Inferior parietal cortex (tissue), 1 donor: ENCODE results near the gene IL11RA.
A peak's percentile ranks its signal among the peaks of the same experiment; 100 is the strongest.

ENCODE experiments used
- DNase-seq: peaks from one replicate; pipeline ENCODE4 v3.0.0-alpha.2; 2016; ENCODE audit errors: extremely low spot score

The IL11RA gene

DNA sequence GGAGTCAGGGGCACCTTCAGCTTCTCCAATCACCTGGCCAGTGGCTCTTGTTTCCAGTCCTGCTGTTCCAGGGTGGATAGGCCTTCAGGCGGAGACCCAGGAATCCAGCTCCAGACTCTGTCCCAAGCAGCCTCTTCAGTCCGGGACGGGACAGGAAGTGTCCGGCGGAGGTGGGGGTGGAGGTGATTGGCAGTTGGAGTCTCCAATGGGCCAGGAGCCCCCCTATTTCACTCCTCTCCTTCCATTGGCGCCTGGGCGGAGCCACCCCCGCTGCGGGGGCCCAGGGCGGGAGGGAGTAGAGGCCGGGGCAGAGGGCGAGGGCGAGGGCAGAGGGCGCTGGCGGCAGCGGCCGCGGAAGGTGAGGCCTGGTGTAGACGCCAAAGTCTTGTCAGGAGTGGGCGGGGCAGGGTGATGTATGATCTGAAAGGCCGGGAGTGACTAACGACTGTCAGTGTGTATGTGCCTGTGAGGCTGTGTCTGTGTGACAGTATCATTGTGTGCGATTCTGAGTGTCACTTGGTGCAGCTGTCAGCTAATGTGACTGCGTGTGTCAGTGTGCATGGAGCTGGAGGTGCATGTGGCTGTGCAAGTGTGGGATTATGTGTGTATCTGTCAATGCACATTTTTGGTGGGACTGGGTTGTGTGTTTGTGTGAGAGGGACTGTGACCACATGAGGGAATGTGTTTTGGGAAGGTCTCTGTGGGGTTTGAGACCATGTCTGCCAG is at the start of gene IL11RA:
IL11RA (plus strand) TSS at position 310 of the 726 bp plus-strand sequence. CDS start 3,033 bp downstream, outside the sequence.
- peak; percentile 77 for DNase-seq

DNA sequence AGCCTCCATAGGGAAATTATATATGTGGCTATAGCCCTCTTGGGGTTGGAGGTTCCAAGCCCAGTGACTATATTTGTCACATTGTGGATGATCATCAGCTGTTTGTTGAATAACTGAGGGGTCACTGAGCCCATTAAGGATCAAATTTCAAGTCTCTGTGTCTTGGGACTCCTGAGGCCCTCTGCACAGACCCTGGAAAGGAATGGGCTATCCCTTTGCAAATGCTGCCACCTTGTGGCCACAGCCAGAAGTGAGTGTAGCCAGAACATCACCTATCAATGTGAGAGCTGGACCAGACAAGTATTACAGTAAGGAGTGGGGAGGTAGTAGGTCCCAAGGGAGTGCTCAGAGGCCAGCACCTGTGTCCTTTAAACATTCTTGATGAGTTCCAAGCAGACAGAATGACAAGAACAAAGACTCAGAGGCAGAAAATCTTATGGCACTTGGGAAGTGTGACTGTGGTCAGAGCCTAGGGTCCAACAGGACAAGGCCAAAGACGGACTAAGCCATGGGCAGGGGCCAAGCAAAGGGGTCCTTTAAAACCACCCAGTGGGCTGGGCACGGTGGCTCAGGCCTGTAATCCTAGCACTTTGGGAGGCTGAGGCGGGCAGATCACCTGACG is 48.3 kb upstream of the IL11RA start:
- DNase-seq = peak; percentile 95

DNA sequence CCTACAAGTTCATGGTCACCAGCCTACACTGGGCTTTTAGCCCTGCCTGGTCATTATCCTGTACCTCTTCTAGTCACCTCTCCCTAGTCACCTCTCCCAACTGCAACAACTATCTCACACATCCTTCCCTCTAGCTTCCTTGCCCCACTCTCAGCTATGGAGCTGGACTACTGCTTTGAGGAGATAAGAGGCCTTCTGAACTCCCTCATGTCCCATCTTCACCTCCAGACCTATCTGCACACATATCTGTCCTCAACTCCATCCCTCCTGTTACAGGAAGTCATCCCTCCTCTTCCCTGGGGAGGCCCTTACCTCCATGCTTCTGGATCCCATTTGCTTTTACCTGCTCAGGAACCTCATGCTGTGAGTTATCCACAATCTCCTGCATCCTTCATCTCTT is 45.8 kb upstream of the IL11RA start:
- DNase-seq = no peak

DNA sequence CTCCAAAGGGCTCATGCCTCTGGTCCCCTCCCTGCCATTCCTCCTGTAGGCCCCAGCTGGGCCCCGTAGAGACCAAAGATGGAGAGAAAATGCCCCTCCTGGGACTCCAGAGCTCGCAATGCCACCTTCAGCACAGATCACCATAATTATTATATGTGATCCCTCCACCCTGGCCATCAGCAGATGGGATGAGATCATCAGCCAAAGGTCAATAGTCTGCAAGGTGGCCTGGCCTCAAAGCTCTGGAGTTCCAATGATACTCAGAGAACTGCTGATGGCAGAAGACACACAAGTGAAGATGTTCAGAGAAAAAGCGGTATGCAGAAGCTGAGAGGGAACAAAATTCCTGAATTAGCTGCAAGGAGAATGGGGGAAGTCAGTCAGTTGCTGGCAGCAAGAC is 45.1 kb upstream of the IL11RA start:
- DNase-seq = no peak

DNA sequence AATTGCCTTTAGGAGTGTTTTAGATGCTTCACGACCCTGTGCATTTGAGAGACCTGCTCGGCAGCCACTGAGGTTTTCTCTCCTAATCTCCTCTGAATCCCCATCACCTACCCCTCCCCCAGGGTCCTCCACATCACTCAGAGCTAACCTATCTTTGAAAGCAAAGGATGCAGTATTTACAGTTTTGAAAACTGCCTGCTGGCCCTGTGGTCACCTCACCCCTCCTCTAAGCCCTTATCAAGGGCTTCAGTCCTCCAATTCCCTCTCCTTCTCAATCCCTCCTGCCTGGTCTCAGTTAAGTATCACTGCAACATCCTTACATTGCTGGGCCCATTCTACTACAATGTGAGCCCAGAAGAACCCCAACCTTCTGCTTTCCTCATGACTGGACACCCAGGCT is 44.7 kb upstream of the IL11RA start:
- no peak for DNase-seq

DNA sequence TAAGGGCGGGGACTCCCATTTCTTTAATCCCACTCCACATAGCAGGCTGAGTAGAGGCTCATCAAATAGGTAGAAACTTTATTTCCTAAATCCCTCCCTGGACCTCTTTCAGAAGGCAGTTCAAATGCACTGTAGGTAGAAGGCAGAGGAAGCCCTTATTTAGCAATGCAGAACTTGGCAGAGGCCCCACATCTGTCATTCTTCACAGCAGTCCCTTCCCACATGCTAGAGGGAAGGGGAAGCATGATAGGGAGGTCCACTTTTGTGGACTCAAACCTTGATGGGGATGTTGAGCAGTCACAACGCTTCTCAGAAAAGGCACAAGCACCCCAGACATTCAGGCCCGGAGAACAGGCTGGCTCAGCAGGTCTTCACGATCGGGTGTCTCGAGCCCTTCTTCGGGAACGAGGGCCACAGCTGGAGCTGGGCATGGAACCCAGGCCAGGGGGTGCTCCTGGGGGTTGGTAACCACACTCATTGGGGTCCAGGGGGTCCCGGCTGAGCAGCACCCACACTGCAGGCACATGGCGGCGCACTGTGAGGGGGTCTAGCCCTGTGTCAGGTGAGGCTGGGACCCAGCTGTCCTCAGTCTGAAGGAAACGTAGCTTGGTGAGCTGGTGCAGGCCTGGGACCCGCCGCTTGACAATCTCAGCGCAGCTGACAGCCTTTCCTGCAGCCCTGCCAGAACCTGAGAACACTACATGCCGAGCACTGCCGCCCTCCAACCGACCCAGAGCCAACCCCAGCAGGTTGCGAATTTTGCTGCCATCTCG is 41.4 kb upstream of the IL11RA start:
- no peak for DNase-seq

DNA sequence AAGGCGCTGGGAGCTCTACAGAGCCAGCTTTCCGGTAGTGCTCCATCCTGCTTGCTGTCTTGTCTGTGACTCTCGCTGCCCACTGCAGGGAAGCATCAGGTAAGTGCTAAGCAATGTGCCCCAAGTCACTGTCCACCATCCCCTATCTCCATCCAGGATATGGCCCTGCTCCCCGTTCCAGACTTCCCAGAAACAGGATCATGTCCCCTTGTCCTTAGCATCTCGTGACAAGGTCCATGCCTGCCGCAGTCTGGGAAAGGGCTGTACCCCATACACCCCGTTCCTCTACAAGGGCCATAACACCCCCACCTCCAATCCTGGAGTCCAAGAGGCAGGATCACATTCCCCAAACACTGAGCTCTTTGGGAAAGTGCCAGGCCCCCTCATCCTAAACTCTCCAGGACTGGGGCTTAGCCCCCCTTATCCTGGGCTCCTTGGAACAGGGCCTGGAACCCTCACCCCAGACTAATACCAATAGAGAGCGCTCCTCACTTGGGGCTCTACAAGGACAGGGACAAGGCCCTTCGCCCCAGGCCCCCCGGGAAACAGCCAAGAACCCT is 40.7 kb upstream of the IL11RA start:
- DNase-seq = no peak

DNA sequence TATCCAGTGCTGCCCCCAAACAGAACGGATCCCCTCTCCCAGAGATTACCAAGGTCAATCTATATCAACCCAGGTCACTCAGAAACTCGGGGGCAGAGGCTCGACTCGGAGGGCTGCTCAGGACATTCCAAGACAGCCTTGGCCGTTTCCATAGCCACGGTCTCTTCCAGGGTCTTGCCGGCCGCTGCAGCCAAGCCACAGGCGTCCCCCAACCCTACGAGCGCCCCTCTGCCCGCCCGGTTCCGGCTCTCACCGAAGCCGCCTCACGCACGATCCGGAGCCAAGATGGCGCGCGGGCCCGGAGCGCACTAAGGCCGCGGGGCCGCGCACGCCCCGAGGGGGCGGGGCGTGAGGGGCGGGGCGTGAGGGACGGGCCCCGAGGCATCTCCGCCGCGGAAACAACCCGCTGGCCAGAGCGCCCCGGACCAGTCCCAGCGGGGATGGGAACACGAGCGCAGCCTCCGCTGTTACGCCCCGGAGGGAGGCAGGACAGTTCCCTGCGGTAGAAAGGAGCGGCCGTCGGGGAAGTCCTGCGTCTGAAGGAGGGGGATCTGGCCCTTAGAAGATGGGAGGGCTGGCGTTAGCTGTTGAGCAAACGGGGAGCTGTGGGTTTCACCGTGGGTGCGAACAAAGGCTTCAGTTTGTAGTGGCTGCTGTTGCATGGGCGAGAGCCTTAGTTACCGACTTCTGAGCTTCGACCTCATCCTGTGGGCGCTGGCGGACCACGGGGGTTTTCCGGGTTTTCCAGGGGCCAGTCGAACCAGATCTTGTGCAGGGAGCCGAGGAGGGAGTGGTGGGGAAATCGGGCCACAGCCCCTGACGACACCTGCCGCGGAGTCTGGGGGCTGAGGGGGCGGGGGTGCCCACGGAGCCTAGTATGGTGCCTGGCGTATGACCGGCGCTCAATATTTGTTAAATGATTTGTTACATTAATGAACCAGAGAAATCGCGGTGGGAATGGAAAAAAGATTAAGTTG is 39.9 kb upstream of the IL11RA start, which contains the start of gene RPP25L:
RPP25L (minus strand) TSS at position 287 of the 977 bp plus-strand sequence. CDS start 801 bp downstream, outside the sequence.
- peak; percentile 86 for DNase-seq

DNA sequence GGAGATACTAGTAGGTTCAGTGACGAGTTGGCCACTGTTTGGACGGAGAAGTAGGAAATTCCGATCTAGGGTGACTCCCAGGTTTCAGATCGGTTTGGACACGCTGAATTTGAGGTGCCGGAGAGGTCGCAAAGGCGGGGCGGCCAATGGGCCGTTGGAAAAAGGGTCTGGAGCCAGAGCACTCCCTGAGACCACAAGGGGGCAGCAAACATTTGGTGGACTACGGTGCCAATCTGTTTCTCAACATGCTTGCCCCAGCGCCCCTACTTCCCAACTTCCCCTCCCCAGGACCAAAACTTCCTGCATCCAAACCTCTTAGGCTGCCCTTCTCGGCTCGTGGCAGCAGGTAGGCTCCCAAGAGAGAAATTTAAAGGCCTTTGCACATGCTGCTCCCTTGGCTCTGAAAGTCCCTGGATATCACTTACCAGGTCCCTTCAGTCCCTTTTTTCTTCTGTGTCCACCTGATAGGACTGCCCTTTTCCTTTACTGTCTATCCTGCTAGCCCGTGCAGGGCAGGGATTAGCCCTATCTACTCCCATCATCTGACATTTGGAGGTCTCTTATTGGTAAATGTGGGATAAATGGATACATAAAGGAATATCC is 39.1 kb upstream of the IL11RA start:
- DNase-seq = peak; percentile 89

DNA sequence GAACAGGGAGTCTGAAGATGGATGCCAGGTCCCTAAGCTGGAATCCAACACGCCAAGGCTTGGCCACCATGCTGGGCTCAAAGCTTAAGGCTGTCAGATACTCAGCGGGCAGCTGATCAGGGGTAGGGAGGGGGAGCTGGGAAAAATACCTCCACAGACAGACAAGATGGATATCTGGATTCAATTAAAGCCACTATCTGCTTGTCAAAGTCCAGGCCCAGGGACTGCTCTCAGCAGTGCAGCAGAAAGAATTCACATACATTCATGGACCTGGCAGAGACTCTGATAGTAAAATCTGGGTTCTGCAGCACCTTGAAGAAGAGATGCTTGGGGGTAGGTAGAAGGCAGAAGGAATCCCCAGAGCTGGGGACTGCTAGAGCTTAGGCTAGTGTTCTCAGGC is 36.9 kb upstream of the IL11RA start:
- DNase-seq = no peak

DNA sequence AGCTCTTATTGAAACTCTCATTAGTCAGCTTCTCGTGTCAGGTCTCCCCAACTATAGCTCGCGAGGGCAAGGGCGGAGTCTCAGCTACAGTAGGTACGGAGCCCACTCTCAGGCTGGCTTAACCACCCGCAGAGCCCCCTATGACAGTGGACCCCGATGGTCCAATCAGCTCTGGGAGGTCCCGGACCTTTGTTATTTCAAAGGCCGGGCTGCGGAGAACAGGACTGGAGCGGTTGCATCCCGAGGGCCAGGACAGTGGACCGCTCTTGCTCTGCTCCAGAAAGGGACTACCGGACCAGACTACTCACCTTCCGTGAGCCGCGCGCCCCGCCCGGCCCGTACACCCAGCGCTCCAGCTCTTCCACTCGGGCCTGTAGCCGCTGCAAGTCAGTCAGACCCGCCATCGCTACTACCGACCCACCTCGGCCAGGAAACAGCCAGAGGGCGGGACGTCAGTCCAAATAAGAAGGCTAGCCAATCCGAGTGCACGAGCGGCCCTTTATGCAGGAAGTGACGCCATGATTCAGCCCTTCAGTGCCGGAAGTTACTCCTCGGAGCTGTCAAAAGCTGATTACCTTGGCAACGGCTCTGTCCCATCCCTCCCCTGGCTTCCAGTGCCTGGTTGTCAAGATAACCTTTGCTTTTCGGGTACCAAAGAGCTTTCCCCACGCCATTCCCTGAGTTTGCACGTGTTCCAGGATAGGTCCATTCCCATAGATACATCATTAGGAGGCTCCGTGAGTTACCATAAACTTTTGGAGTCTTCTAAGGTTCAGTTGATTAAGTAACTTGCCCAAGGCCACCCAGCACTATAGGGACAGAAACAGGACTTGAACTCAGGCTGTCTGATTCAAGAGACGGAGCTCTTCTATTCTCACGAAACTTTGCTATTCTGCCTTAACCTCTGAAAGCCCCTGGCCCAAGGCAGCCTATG is 31.7 kb upstream of the IL11RA start, which contains the start of gene DCTN3:
DCTN3 (minus strand) TSS at position 435 of the 934 bp plus-strand sequence; CDS start at position 404, 31 bp downstream.
- peak; percentile 97 for DNase-seq

DNA sequence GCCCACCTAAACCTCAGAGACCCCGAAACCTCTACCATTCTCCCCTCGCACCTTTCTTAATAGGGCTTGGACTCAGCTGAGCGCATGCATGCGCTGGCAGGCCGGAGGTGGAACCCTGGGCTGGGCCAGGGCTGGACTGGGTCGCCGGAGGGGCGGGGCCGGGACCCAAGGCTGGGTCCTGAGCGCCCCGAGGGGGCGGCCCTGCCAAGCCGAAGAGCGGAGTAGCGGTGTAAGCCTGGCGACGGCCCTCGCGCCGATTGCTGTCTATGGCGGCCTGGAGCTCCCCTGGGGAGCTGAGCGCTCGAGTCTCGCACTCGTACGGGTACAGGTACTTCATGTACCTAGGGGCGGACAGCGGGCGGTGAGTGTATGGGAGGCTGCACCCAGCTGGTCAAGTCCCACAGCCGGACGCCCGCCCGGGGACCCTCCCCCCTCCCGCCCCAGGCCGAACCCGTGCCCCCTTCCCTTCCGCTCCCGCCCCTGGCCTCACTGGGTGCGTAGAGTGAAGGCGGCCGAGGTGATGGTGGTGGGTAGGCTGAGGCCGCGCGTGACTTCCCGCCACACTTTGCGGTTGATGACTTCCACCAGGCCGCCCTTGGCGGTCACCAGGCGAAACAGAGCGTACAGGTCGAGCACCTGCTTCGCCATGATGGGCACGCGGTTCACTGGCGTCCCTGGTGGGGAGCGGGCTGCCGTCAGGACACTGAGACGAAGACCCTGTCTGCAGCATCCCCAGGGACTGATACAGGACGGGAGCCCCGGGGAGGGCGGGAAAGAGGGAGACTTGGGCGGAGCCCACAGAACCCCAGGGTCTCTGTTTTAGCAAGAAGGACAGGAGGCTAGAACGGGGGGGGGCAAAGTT is 28.4 kb upstream of the IL11RA start:
- DNase-seq = no peak

DNA sequence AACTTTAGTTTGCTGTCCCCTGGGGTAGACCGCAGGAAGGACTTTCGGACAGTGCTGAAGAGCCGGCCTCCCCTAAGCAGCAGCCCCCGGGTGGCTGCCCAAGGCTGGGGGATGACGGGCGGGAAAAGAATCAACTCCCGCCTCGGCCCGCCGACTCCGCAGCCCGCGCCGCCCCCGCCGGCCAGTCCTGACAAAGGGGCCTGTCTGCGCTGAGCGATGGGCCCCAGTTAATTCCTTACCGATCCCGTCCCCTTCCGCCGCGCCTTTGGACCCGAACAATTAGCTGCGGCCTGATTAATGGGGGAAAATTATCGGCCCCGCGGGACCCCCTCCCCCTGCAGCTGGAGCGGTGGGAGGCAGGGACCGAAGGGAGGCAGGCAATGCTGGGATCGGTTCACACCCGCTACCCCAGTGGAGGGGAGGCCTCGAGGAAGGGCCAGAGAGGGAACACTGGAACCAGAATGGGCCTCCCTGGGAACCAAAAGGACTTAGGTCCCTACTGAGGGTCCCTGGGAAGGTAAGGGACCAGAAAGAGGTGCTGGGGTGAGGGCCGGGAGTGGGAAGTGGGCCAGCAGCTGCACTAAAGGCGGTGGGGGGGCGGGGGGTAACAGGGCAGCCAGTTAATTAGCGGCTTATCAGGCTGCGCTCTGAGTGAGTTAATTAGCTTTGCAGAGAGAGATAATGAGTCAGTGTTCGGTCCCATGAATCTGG is 27.4 kb upstream of the IL11RA start:
- DNase-seq = no peak

DNA sequence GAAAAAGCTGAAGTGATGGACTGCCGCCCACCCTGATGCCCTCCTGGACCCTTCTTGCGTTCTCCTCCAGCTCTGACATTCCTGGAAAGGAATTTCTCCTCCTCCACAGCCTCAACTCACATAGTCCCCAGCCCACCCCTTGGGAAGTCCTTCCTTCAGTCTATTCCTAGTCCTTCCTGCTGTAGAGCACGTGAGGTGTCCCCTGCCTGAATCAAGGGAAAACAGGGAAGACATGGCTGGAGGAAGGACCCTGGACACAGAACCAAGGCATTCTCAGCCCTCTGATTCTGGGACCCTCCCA is 26.8 kb upstream of the IL11RA start:
- no peak for DNase-seq

DNA sequence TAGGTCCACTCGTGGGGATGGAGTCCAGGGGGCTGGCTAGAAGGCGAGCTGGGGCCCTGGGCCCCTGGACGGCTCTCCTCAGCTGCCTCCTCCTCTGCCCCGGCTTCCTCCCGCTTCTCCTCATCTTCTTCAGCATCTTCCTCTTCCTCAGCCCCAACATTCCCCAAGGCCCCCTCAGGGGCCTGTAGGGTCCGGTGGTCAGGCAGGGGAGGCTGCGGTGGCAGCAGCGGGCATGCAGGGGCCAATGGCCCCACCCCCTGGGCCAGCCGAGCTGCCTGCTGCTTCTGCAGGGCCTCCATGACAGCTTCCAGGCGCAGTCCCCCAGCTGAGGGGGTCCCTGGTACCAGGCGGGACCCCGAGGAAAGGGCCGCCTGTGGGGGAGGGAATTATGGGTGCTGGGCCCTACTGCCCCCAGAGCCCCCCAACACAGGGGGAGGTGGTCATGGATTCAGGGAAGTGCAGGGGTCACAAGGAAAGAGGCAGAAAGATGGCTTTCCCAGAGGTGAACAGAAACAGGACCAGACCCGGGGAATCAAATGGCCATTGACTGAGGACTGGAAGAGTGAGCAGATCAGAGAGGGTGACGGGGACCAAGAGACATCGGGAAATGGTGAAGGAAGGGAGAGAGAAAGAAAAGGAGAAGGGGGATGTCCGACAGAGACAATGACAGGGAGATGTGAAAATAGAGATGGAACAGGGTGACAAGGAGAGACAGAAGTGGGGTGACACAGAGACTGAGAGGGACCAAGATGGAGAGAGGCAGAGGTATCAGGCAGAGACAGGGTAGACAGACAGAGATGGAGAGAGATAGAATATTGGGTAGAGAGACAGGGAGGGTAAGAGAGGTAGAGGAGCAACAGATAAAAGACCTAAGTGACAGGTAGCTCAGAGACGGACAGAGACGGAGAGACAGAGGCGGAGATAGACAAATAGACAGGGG is 24.0 kb upstream of the IL11RA start:
- no peak for DNase-seq

DNA sequence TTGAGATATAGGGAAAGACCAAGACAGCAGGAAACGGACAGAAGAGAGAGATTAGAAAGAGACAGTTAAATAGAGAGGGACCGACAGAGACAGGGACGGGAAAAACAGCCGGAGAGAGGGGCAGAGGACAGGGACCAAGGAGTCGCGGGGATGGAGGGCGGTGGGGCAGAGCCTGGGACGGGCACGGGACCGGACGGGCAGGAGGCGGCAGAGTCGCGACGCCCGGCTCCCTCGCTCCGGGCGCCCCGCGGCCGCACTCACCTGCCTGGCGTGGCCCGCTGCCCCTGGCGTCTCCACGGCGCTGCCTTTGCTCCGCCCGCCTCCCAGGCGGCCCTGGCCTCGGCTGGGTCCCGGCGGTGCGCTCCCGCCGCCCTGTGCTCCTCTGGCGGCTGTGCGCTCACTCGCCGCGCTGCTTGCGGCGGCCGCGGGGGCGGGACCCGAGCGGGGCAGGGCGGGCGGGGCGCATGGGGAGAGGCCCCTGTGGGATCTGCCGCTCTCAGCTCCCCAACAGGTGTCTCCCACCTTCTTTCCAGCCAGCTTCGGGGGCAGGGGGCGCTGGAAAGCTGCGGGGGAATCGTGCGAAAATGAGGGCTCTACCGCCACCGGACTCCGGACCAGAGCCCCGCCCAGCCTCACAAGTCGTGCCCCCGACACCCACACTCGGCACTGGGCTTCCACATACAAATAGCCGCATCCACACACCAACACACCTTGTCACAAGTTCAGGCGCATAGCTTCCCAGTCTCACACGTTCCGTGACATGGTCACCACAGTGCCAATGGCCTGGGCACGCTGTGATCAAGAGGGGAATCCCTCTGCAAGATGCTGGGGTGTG is 23.1 kb upstream of the IL11RA start, which contains the start of gene ARID3C:
ARID3C (minus strand) TSS at position 411 of the 835 bp plus-strand sequence. CDS start 1,052 bp downstream, outside the sequence.
- DNase-seq = no peak
